OCI-LY7 (cell line): ENCODE measurements around the gene ZC2HC1C.

Experiments used
- EZH2phosphoT487 ChIP-seq: fragments of 200-600 bp; sonication (generic); IDR thresholded peaks from 2 replicates; pipeline ENCODE4 v1.6.1; 2018; ENCODE audit warnings: low read depth, borderline replicate concordance, mild to moderate bottlenecking, mixed run types, antibody characterized with exemption, low read length, moderate library complexity, mixed read lengths
- TF ChIP-seq, protein P1 (sequence below): fragments of 200-600 bp; sonication (generic); conservative IDR thresholded peaks from 2 replicates; pipeline ENCODE4 v1.5.1; 2014; ENCODE audit warnings: mild to moderate bottlenecking, antibody characterized with exemption, low read length, moderate library complexity, mixed read lengths

DNA sequence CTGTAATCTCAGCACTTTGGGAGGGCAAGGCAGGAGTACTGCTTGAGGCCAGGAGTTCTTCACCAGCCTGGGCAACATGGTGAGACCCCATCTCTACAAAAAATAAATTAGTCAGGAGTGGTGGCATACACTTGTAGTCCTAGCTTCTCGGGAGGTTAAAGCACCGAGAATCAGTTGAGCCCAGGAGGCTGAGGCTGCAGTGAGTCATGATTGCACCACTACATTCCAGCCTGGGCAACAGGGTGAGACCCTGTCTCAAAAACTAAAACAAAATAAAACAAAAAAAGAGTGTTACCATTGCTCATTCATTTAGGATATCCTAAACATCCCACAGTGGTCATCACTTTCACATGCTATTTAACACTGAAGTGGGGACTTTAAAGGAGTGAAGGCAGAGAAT, 49.6 kb downstream of the ZC2HC1C start:
- TF ChIP-seq, protein P1, sequence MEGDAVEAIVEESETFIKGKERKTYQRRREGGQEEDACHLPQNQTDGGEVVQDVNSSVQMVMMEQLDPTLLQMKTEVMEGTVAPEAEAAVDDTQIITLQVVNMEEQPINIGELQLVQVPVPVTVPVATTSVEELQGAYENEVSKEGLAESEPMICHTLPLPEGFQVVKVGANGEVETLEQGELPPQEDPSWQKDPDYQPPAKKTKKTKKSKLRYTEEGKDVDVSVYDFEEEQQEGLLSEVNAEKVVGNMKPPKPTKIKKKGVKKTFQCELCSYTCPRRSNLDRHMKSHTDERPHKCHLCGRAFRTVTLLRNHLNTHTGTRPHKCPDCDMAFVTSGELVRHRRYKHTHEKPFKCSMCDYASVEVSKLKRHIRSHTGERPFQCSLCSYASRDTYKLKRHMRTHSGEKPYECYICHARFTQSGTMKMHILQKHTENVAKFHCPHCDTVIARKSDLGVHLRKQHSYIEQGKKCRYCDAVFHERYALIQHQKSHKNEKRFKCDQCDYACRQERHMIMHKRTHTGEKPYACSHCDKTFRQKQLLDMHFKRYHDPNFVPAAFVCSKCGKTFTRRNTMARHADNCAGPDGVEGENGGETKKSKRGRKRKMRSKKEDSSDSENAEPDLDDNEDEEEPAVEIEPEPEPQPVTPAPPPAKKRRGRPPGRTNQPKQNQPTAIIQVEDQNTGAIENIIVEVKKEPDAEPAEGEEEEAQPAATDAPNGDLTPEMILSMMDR, result no peak
- TF ChIP-seq EZH2phosphoT487, result no peak
